ENCODE data around the gene DDX25. TPM values are rescaled to one million over a fixed set of nuclear protein-coding genes. Genes with fewer than 3 reads are reported as not detected.

Gene DDX25
- total and polyA plus RNA-seq, 10 donors: 0.11 to 1.8 (median 0.34) TPM; not detected in 2

DNA sequence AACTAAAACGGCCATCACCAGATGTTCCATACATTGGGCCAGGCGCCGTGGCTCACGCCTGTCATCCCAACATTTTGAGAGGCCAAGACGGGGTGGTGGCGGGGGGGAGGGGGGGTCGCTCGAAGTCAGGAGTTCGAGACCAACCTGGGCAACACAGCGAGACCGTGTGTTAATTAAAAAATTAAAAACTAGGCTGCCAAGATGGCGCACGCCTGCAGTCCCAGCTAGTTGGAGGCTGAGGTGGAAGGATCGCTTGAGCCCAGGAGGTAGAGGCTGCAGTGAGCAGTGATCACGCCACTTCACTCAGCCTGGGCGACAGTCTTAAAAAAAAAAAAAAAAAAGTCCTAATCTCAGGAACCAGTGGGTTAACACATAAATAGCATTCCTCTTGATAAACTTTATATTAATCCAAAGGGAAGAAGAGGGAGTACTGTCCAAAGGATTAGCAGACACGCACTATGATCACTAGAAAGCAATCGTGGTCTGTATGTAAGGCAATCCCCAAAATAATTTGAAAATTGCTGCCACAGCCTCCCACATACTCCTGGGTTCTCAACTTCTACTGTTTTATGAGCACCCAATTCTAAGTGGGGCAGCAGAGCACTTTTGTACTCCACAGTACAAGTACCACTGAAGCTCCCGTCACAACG is 1.9 kb upstream of the DDX25 start:
- WGBS, 5 donors: 50 to 58% (median 53%) methylated on average over 20 of the region's 20 CpGs
- Histone ChIP-seq H3K36me3 (peaks cover 0 to 31% (median 14%) of the 10 kb centered on the region in 6 donors), H3K27ac (peak overlapping the region; percentile 63 to 88 (median 82)), H3K9me3 (no peaks in the 10 kb centered on the region), H3K27me3 (replicated peaks in 1 of 7) (peaks cover 0 to 40% (median 19%) of the 10 kb centered on the region in 7 donors), H3K4me3 (peak overlapping the region; percentile 55 to 77 (median 66)), H3K4me1 (peaks cover 5 to 43% (median 30%) of the 10 kb centered on the region in 6 donors)
- TF ChIP-seq POLR2AphosphoS5 (IDR thresholded peaks at IDR 0.05) (no peak), POLR2A (IDR thresholded peaks at IDR 0.05) (no peak)
- TF ChIP-seq, protein P1, sequence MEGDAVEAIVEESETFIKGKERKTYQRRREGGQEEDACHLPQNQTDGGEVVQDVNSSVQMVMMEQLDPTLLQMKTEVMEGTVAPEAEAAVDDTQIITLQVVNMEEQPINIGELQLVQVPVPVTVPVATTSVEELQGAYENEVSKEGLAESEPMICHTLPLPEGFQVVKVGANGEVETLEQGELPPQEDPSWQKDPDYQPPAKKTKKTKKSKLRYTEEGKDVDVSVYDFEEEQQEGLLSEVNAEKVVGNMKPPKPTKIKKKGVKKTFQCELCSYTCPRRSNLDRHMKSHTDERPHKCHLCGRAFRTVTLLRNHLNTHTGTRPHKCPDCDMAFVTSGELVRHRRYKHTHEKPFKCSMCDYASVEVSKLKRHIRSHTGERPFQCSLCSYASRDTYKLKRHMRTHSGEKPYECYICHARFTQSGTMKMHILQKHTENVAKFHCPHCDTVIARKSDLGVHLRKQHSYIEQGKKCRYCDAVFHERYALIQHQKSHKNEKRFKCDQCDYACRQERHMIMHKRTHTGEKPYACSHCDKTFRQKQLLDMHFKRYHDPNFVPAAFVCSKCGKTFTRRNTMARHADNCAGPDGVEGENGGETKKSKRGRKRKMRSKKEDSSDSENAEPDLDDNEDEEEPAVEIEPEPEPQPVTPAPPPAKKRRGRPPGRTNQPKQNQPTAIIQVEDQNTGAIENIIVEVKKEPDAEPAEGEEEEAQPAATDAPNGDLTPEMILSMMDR (IDR thresholded peaks at IDR 0.05 in 8 of 11, conservative IDR thresholded peaks at IDR 0.05 in 3 of 11): no peak
- no peak for DNase-seq
- intact Hi-C loops (cut with DNase I; ENCODE audit: low total_unique reads): no loop called here

DNA sequence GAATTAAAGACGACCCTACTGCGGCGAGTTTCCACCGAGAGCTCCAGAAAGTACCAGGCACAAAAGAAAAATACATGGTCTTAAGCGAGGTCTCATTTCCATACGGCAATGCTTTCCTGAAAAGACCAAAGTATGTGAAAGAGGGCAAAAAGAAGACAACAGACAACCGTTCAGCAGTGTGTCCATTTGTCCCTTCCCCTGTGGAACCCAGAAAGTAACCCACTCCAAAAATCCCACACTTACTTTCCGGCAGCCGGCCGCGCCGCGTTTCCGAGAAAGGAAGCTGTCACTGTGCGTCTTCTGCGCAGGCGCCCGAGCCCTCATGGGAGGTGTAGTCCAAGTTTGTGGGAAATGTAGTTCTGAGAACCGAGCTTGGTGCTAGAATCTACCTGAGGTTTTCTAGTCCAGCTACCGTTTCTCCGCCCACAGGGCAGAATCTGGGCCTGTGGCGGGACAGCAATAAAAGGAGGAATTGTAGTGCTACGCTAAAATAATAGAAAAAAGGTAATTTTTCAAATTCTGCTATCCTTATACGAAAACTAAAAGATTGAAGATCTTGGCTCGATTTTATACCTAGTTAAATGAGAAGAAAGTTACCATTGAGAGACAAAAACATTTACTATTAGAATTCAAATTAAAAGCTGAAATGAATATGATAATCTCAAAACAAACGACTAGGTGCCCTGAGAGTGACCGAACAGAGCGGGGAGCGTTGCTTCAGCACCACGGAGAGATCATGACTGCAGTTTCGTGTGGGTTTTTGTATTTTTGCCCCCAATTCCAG is 1.2 kb upstream of the DDX25 start, which contains the start of gene PUS3:
TSS of gene PUS3 (minus strand) at position 280 of the 784 bp plus-strand sequence. CDS start 6,922 bp downstream, outside the sequence.
- Histone ChIP-seq H3K36me3 (peaks cover 0 to 25% (median 14%) of the 10 kb centered on the region in 6 donors), H3K9me3 (no peaks in the 10 kb centered on the region), H3K4me3 (peak within 1 kb of the TSS; percentile 55 to 77 (median 66)), H3K4me1 (peaks cover 5 to 43% (median 30%) of the 10 kb centered on the region in 6 donors), H3K27ac (peak within 1 kb of the TSS; percentile 63 to 88 (median 82)), H3K27me3 (replicated peaks in 1 of 7) (peaks cover 0 to 40% (median 19%) of the 10 kb centered on the region in 7 donors)
- WGBS, 5 donors: 2 to 4% (median 4%) methylated on average over 31 of the region's 31 CpGs
- TF ChIP-seq, protein P1 (IDR thresholded peaks at IDR 0.05 in 8 of 11, conservative IDR thresholded peaks at IDR 0.05 in 3 of 11): no peak
- TF ChIP-seq POLR2AphosphoS5 (IDR thresholded peaks at IDR 0.05): peak; percentile 83 to 96 (median 91)
- peak in 1 of 3 donors; percentile 4 for TF ChIP-seq POLR2A (IDR thresholded peaks at IDR 0.05)
- intact Hi-C loops (cut with DNase I; ENCODE audit: low total_unique reads): no loop called here
- peak; percentile 96 for DNase-seq

DNA sequence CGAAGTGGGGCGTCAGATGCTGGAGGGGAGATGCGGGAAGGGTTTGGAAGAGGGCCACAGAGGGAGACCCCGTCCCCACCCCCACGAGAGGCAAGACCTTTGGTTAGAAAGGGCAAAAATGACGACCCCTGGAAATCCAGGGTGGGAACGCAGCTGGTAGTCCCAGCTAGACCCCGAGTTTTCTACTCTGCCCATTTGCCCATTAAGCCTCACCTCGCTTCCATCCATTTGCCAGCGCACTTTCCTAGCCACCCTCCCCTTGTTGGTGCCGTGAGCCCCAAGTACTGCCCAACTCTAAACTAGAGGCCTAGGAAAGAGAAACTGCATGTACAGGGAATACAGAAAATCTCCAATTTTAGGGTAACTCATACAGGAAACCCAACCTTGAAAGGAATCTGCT is 370 bp downstream of the DDX25 start:
- TF ChIP-seq POLR2AphosphoS5 (IDR thresholded peaks at IDR 0.05): no peak
- TF ChIP-seq, protein P1 (IDR thresholded peaks at IDR 0.05 in 8 of 11, conservative IDR thresholded peaks at IDR 0.05 in 3 of 11): no peak
- WGBS, 5 donors: 49 to 64% (median 59%) methylated on average over 11 of the region's 11 CpGs
- DNase-seq: no peak
- H3K36me3 ChIP-seq: peaks cover 0 to 9% (median 7%) of the 10 kb centered on the region in 6 donors
- peak overlapping the region in 5 of 8 donors; percentile 36 to 77 (median 65) for H3K4me3 ChIP-seq
- intact Hi-C loops (cut with DNase I; ENCODE audit: low total_unique reads): no loop called here
- peaks cover 0 to 49% (median 19%) of the 10 kb centered on the region in 7 donors for H3K27me3 ChIP-seq (replicated peaks in 1 of 7)
- no peaks in the 10 kb centered on the region for H3K9me3 ChIP-seq
- no peak overlapping the region for H3K27ac ChIP-seq
- peaks cover 5 to 38% (median 30%) of the 10 kb centered on the region in 6 donors for H3K4me1 ChIP-seq
